GM19351 (cell line): ENCODE data around the gene MALRD1.
"Not testable (repeated sequence)": the region's sequence is repeated elsewhere in the genome, so short reads cannot be mapped to it uniquely, and the experiment has no call there.

Source experiments
- ATAC-seq: cut with Tn5 transposase; IDR thresholded peaks from one replicate; pipeline ENCODE4 v1.9.1; 2021; ENCODE audit warnings: mild to moderate bottlenecking, moderate library complexity; ENCODE audit not compliant: unreplicated experiment

The MALRD1 gene

DNA sequence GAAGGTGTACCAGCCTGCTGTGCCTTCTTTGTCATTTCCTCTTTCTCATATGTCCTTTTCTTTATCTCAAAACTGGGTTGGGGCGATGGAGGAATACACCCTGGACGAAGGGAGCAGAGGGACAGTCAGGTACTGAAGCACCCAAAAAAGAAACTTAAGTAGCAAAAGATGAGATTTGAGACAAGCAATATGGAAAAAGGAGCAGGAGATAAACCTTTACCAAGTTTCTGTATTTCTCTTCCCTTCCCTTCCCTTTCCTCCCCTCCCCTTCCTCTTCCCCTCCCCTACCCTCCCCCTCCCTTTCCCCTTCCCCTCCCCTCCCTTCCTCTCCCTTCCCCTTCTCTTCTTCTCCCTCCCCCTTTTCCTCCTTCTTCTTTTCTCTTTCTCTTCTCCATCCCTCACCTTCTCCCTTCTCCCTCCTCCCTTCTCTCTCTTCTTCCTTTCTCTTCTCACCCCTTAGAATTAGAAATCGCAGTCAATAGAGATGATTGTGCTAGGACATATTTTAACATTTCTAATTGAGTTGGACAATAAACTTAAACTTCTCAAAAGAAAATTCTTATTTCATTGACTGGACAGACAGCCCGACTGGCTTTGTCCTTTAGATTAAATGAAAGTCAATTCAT, 652.9 kb downstream of the MALRD1 start:
- no peak for ATAC-seq

DNA sequence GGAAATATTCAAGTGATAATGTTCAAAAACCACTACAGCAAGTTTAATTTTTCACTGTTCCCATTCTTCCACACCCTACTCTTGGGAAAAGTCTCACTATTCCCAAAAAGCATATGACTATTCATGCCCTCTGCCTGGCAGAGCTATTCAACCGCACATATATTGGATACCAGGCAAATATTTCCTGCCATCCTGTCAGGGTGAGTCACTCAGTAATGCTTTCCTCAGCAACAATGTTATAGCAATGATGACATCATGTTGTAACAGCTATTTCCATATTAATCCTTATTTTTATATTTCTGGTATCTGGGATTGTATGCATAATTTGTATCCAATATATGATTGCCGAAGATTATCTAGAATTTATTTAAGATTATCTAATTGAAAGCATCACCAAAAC, 653.6 kb downstream of the MALRD1 start:
- ATAC-seq: no peak

DNA sequence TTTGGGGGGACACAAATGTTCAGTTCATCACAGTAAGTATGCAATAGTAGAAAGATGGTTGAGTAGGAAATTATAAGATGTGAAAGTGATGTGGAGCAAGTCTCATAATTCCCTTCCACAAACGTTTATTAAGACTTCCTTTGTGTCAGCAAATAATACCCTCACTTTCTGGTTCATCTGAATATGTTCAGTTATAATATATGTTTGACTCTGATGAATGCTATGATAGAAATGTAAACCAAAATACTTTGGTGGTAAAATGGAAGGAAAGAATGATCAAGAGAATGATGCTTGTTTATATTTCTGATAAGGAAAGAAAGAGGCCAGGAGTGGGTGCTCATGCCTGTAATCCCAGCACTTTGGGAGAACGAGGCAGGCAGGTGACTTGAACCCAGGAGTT, 655.9 kb downstream of the MALRD1 start:
- ATAC-seq: no peak

DNA sequence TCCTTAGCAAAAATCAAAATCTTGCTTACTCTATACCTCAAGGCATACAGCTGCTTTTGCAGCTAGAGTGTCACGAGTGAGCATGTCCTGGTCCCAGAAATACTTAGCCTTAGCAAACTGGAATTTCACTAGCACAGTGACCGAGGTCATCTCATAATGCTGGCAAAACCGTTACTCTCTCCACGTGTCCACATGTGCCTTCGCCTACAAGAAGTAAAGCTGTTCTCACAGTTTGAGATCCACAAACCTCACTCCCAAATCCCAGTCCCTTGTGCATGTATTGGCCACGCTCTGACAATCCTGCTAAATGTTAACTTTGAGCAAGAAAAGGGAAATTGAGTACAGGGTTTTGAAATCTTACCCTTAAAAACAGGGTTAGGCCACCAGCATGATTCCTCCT, 656.6 kb downstream of the MALRD1 start:
- ATAC-seq: no peak

DNA sequence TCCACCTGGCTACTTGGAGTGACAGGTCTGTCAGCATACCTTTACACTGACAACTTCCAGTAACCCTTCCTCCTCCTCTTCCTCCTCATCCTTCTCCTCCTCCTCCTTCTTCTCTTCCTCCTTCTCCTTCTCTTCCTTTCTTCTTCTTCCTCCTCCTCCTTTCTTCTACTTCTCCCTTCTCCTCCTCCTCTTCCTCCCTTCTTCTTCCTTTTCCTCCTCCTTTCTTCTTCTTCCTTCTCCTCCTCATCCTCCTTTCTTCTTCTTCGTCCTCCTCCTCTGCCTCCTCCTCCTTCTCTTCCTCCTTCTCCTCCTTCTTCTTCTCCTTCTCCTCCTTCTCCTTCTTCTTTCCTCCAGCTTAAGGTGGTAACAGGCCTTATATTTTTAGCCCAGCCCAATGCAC, 658.3 kb downstream of the MALRD1 start:
- no peak for ATAC-seq

DNA sequence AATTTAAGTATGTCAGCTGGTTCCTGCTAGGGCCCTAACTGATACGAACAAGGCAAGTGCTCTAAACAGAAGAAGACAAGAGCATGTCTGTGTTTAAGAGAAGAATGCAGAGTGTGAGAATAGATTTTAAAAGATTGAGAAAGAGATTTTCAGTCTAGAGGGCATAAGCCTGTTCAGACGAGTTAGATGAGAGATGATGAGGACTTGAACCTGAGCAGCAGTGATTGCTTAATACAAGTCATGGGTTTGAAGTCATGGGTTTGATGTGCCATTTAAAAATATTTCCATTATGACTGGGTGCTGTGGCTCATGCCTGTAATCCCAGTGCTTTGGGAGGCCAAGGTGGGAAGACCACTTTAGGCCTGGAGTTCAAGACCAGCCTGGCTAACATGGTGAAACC, 658.8 kb downstream of the MALRD1 start:
- ATAC-seq: no peak

DNA sequence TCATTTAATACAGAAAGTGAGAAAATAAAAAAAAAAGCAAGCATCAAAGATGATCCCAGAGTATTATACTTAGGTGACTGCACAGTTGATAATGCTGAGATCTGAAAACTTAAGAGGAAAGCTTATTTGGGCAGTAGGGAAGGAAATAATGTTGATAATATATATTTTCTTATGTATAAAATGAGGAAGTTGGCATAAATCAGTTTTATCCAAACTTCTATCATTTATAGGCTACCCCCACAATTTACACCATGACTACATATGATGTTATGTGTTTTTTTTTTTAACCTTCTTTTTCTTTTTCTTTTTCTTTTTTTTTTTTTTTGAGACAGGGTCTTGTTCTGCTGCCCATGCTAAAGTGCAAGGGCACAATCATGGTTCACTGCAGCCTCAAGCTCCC, 659.4 kb downstream of the MALRD1 start:
- no peak for ATAC-seq

DNA sequence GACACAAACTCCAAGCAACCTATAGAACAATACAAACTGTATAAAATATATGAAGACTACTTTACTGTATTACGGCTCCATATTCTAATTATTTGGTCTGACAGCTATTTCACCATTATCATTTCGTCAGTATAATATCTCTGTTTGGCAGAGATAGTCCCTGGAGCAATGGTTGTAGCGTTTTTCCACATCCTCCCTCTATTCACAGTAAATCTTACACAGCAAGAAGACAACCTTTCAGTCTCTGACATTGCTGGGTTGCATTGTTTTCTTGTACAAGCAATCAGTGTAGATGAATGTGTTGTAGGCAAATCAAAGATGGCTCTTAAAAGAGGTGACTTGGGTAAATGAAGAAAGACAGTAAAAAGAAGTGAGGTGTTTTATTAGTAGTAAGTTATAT, 662.0 kb downstream of the MALRD1 start:
- ATAC-seq: no peak

DNA sequence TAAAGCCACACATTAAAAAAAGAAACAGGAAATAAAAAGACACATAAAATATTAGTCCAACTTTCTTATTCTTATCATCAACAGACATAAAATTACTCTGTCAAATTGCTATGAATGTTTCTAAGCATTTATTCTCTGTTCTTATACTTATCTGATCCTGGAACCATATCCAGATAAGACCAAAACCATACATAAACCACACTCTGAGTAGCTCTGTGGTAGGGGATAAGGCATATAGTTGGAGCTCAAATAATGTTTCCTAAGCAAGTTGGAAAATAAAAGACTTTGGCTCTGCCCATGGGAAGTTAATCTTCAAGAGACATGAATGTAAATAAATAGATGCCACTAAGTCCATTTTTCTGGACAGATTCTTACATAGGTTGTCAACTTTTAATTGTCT, 664.6 kb downstream of the MALRD1 start:
- no peak for ATAC-seq

DNA sequence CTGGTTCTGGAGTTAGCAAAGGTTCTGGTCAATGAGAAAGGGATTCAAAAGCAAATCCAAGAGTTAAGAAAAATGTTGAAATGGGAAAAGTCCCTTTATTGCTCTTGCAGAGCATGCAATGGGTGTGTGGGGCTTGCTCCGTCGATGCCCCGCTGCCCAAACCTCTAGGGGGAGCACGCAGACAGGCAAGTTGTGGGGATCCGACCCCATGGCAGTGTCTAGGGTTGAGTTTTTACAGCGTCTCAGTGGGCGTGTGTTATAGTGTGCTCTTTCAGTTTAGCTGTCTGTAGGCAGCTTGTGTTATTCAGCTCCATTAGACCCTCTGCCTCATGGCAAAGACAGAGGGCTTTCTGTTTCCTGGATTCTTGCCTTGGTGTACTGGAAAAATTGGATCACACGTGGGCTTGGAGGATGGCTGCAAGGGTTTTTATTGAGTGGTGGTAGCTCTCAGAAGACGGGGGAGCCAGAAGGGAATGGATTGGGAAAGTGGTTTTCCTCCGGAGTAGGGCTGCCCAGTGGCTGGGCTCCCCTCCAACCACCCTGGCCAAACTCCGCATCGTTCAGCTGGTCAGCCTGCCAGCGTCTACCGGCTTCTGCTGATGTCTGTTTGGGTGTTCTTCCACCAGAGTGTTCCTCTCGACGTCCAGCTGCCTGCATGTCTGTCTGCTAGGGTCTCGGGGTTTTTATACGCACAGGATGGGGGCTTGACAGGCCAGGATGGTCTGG, 665.4 kb downstream of the MALRD1 start:
- ATAC-seq: no peak

DNA sequence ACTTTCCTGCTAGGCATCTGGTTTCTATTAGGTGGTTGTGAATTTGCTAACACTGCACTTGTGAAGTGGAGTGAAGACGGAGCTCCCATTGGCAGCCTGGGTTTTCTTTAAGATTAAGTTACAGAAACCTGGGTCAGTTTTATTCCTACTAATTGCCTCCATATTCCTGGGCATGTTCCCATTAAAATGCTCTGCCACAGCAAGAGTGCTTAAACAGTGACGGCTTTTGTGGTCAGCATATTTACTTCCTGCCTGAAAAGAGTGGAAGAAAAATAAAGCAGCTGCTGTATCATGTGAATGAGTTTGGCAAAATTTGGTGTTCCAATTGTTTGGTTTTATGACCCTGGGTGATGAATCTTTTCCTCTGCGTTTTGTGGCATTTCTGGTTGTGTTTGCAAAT, 670.7 kb downstream of the MALRD1 start:
- ATAC-seq: no peak

DNA sequence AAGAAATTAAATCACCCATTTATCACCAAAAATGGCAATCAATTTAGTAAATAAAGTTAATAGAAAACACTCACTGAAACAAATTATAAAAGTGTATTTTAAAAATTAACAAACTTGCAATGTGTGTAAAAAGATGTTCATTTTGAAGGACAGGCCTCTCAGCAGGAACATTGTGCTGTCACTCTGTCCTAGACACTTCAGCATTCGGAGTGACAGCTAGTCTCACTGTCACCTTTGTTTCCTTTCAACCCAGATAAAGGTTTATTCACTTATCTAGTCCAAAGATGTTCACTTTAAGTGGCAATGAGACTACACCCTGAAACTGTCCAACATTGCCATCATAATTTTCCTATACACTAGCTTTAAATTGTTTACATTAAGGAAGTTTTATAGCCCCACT, 675.7 kb downstream of the MALRD1 start:
- ATAC-seq: no peak

DNA sequence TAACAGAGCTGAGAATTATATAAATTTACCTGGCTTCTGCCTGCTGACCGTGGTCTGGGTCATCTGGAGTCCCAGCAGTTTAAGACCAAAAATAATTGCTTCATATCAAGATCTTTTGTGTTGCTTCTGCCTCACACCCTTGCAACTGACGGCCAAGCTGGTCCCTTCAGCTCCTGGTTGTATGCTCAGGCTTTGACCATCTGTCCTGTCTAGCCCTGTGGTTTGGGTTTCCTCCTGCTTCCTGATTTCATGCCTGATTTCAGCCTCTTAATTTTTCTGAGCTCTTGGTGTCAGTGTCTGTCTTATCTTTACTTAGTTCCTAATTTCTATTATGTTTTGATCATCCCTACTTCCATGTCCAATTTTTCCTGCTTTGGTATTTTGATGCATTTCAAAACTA, 679.8 kb downstream of the MALRD1 start:
- no peak for ATAC-seq

DNA sequence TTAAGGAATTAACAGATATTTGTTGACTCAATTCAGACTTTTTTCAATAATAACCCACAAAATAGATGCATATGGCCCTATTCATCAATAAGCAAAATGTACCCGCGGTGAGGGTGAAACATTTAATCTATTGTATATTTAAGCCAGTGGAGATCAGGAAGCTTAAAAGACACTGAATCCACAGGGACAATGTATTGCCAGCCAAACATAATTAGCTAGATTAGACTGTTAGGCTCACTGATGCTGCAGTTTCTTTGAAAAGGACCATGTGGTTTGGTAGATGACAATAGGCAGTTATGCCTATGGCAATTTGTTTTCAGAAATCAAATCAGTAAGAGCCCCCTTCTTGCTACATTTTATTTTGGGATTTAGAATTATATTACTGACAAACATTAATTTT, 680.4 kb downstream of the MALRD1 start:
- ATAC-seq: no peak

DNA sequence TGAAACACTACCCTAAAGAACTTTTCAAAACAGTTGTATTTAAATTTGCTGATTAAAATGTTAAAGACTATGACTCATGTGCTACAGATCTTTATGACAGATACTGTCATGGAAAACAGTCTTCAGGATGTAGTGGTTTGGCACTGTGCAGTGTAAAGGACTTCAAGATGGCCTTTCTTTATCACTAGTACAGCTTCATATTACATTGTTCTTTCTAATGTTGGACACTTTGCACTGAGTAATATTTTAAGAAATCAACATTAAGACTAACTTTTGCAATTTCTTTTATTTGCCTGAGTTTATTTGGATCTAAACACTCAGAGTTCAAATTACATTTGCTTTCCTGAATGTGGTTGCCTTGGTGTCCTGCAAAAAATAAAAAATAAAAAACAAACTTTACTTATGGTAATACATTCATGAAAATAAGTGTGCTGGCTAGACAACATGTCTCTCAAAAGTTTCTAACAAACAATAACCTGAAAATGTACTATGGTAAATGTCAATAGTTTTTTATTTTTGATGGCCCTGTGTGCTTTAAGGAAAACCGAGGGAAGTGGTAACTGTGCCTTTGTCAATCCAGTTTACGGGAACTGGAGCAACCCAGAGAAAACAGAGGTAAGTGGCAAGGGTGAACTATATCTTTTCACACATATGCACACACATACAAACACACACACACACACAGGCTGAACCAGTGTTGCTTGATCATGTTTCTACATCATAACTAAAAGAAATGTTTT, 681.7 kb downstream of the MALRD1 start:
- no peak for ATAC-seq

DNA sequence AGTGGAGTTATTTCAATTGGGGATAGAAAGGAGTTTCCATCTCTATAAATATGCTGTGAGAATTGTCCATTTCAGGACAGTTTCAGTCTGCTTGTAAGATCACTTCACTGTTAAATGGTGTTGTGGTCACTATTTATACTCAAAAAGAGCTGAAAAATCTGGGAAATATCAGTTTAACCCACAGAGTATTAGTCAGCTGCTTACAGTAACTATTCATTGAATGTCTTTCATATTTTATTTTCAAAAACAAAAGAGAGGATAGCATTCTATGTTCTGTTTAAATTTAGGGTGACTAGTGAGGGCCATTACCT, 682.3 kb downstream of the MALRD1 start:
- ATAC-seq: no peak

DNA sequence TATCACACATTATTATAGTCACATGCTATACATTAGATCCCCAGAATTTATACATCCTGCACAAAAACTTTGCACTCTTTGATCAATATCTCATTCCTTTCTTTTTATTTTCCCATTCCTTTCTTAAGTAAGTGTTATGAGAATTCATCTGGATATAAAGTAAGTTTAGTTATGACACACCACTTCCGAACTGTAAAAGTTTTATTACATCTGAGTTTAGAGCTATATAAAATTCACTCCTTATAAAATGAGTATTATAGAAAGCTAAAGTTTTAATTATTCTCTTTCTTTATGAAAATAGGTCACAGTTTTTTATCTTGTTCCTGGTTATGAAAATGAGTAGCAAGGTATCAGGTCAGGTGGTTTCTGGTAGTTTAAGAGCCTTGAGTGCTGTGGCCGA, 683.0 kb downstream of the MALRD1 start:
- ATAC-seq: no peak

DNA sequence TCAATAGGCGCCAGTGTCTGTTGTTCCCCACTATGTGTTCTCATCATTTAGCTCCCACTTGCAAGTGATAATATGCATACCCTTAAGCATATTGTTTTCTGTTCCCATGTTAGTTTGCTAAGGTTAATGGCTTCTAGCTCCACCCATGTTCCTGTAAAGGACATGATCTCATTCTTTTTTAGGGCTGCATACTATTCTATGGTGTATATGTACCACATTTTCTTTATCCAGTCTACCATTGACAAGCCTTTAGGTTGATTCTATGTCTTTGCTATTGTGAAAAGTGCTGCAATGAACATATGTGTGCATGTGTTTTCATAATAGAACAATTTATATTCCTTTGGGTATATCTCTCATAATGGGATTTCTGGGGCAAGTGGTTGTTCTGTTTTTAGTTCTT, 689.8 kb downstream of the MALRD1 start:
- ATAC-seq: no peak

DNA sequence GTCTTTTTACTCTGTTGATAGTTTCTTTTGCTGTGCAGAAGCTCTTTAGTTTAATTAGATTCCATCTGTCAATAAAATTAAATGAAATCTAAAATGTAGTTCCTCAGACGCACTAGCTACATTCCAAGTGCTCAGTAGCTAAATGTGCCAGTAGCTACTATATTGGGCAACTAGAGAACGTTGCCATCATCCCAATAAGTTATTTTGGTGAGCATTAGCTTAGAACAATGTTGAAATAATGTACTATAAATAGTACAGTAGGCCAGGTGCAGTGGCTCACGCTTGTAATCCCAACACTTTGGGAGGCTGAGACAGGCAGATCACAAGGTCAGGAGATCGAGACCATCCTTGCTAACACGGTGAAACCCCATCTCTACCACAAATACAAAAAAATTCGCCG, 690.6 kb downstream of the MALRD1 start:
- not testable (repeated sequence) for ATAC-seq

DNA sequence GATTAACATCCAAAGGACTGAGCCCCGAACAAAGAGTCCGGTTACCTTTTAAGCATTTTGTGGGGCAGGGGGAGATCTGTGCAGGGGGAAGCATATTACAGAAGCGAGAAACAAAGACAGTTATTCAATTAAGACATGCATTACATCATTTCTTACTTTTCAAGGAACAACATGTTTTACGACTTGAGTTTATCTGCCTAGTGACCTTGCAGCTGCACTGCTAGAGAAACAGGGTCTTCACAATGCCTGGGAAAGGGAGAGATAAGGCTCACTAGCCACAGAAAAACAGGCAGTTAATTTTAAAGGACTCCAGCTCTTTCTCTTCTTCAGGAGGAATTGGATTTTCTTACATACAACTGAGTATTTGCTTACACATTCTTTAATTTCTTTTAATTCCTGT, 693.5 kb downstream of the MALRD1 start:
- not testable (repeated sequence) for ATAC-seq

DNA sequence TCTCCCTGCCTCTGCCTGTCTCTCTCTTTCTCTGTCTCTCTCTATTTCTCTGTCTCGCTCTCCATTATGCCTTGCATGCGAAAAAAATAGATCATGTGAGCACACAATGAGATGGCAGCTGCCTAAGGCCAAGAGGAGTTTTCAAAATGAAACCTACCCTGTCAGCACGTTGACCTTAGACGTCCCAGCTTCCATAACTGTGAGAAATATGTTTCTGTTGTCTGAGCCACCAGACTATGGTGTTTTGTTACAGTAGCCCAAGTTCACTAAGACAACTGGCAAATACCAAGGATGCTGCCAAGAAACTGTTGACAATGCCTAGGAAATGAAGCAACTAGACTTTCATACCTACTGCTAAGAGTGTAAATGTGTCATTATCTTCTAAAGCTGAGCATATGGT, 697.1 kb downstream of the MALRD1 start:
- no peak for ATAC-seq

DNA sequence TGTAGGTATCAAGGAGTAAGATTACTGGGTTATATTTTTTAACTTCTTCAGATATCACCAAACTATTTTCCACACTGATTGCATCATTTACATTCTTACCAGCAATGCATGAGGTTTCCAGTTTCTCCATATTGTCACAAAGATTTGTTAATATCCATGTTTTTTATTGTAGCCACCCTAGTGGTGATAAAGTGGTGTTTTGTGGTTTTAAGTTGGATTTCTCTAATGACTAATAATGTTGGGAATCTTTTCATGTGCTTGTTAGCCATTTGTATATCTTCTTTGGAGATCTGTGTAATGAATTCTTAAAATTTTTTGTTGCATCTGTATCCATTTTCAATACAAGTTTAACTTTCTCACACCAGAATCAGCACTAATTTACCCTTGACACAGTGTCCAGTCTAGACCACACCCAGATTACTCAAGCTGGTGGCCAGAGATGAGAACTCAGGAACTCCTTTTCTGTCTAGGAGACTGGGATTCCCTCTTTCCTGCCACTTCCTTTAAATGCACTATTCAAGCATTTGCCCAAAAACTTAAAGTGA, 700.7 kb downstream of the MALRD1 start:
- ATAC-seq: no peak
